ENCODE data around the gene THSD7B. TPM values are rescaled to one million over a fixed set of nuclear protein-coding genes. Genes with fewer than 3 reads are reported as not detected.
"Not testable (repeated sequence)": the region's sequence is repeated elsewhere in the genome, so short reads cannot be mapped to it uniquely, and the experiment has no call there.

Gene THSD7B
- total and polyA plus RNA-seq, 2 experiments from 2014 or later: not detected

DNA sequence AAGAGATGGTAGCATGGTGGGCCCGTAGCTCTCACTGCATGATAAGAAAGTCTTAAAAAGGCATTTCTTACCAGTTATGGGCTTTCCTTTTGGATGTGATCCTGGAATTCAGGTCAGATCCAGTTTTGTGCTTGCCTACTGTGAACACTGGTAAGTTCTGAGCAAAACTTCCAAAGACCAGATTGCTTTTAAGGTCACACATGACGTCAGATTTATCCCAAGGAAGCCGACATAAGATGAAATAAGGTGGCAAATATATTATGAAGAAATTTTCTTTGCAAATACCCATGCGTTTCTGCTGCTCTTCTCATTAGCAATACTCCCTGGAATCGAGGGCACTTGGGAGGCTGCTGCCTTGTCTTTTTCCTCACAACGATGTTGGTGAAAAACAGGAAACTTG lies 782.5 kb downstream of the THSD7B start:
- TF ChIP-seq, protein P1, sequence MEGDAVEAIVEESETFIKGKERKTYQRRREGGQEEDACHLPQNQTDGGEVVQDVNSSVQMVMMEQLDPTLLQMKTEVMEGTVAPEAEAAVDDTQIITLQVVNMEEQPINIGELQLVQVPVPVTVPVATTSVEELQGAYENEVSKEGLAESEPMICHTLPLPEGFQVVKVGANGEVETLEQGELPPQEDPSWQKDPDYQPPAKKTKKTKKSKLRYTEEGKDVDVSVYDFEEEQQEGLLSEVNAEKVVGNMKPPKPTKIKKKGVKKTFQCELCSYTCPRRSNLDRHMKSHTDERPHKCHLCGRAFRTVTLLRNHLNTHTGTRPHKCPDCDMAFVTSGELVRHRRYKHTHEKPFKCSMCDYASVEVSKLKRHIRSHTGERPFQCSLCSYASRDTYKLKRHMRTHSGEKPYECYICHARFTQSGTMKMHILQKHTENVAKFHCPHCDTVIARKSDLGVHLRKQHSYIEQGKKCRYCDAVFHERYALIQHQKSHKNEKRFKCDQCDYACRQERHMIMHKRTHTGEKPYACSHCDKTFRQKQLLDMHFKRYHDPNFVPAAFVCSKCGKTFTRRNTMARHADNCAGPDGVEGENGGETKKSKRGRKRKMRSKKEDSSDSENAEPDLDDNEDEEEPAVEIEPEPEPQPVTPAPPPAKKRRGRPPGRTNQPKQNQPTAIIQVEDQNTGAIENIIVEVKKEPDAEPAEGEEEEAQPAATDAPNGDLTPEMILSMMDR (IDR thresholded peaks at IDR 0.05; ENCODE audit: low read depth, low read length): no peak

DNA sequence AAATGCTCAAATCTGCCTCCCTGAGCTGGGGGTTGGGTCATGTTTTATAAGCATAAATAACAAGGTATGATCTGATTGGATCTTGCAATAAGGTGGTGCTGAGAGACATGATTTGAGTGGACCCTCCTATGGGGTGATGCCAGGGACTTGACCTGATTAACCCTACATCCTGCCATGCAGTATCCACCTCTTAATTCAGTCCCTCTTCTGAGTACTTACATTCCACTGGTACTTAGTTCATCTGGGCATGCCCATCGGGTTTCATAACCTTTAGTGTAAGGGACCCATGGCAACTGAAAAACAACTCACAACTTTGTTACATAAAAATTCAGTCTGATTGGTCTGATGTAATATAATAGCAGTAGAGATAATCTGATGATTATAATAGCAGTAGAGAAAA lies 801.0 kb downstream of the THSD7B start:
- no peaks in the 10 kb centered on the region for H3K9me3 ChIP-seq (ENCODE audit: low read depth)
- no peaks in the 10 kb centered on the region for H3K27me3 ChIP-seq
- H3K36me3 ChIP-seq: no peaks in the 10 kb centered on the region
- H3K4me1 ChIP-seq (ENCODE audit: low read depth): no peaks in the 10 kb centered on the region
- H3K4me3 ChIP-seq: no peak overlapping the region
- H3K27ac ChIP-seq: no peak overlapping the region
- DNase-seq (ENCODE audit: low read depth in 1 of 2, low spot score in 1 of 2): no peak
- TF ChIP-seq, protein P1 (IDR thresholded peaks at IDR 0.05; ENCODE audit: low read depth, low read length): no peak

More for the DNA sequence above, 782.5 kb downstream of the THSD7B start:
- DNase-seq (ENCODE audit: low read depth in 1 of 2, low spot score in 1 of 2): no peak
- H3K4me1 ChIP-seq (ENCODE audit: low read depth): no peaks in the 10 kb centered on the region
- no peaks in the 10 kb centered on the region for H3K27me3 ChIP-seq
- H3K4me3 ChIP-seq: no peak overlapping the region
- H3K27ac ChIP-seq: no peak overlapping the region
- no peaks in the 10 kb centered on the region for H3K9me3 ChIP-seq (ENCODE audit: low read depth)
- H3K36me3 ChIP-seq: no peaks in the 10 kb centered on the region

DNA sequence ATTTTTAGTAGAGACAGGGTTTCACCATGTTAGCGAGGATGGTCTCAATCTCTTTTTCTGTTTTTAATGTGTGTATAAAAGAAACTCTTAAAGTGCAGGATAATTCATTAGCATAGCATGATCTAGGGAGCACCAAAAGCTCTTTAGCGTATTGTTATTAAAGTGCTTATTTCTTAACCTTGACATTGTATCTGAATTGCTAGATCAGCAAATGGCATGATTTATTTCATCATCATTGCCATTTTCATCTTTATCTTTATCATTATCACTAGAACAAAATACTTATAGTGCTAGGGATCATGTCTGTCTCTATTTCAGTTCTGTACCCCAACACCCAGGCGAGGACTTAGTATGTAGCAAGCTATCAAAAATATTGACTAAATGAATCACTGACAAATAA lies 805.1 kb downstream of the THSD7B start:
- Histone ChIP-seq H3K27ac (no peak overlapping the region), H3K36me3 (no peaks in the 10 kb centered on the region), H3K9me3 (ENCODE audit: low read depth) (no peaks in the 10 kb centered on the region), H3K27me3 (no peaks in the 10 kb centered on the region), H3K4me3 (no peak overlapping the region), H3K4me1 (ENCODE audit: low read depth) (no peaks in the 10 kb centered on the region)
- no peak for DNase-seq (ENCODE audit: low read depth in 1 of 2, low spot score in 1 of 2)
- TF ChIP-seq, protein P1 (IDR thresholded peaks at IDR 0.05; ENCODE audit: low read depth, low read length): no peak

DNA sequence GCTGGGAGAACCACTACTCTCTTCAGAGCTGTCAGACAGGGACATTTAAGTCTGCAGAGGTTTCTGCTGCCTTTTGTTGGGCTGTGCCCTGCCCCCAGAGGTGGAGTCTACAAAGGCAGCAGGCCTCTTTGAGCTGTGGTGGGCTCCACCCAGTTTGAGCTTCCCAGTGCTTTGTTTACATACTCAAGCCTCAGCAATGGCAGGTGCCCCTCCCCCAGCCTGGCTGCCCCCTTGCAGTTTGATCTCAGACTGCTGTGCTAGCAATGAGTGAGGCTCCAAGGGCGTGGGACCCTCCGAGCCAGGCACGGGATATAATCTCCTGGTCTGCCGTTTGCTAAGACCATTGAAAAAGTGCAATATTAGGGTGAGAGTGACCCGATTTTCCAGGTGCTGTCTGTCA lies 822.5 kb downstream of the THSD7B start:
- H3K4me1 ChIP-seq (ENCODE audit: low read depth); H3K27ac ChIP-seq; DNase-seq (ENCODE audit: low read depth in 1 of 2, low spot score in 1 of 2); H3K9me3 ChIP-seq (ENCODE audit: low read depth); H3K4me3 ChIP-seq; H3K27me3 ChIP-seq; H3K36me3 ChIP-seq: not testable (repeated sequence)

DNA sequence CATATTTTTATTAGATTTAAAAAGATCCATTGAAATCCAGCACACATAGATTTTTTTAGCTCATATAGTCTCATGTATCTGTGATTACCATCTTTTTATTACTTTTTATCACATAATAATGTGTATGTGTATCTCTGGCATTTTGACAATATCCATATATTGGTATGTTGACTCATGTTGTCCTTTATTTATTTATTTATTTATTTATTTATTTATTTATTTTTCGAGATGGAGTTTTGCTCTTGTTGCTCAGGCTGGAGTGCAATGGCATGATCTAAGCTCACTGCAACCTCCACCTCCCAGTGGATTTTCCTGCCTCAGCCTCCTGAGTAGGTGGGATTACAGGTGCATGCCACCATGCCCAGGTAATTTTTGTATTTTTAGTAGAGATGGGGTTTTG lies 823.2 kb downstream of the THSD7B start:
- not testable (repeated sequence) for H3K27me3 ChIP-seq; H3K27ac ChIP-seq; H3K36me3 ChIP-seq; H3K4me1 ChIP-seq (ENCODE audit: low read depth); DNase-seq (ENCODE audit: low read depth in 1 of 2, low spot score in 1 of 2); H3K4me3 ChIP-seq; H3K9me3 ChIP-seq (ENCODE audit: low read depth)

DNA sequence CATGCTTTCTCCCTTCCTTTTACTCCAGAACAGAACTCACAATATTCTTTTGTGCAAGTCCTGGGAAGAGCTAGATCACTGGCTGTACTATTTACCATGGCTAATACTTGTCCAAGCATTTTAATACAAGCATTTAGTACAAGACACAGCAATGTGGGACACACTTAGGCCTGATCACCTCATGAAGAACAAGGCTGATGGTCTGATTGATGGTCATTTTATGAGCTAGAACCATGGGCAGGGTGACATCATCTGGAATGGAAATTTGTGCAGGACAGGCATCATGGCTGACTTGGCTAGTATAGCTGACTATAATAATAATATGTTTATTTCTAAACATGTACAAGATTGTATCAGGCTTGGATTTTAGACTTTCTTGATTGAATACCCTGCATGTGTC lies 824.8 kb downstream of the THSD7B start:
- Histone ChIP-seq H3K4me3 (no peak overlapping the region), H3K27me3 (no peaks in the 10 kb centered on the region), H3K27ac (no peak overlapping the region), H3K9me3 (ENCODE audit: low read depth) (no peaks in the 10 kb centered on the region), H3K4me1 (ENCODE audit: low read depth) (no peaks in the 10 kb centered on the region), H3K36me3 (no peaks in the 10 kb centered on the region)
- TF ChIP-seq, protein P1 (IDR thresholded peaks at IDR 0.05; ENCODE audit: low read depth, low read length): no peak
- DNase-seq (ENCODE audit: low read depth in 1 of 2, low spot score in 1 of 2): no peak

DNA sequence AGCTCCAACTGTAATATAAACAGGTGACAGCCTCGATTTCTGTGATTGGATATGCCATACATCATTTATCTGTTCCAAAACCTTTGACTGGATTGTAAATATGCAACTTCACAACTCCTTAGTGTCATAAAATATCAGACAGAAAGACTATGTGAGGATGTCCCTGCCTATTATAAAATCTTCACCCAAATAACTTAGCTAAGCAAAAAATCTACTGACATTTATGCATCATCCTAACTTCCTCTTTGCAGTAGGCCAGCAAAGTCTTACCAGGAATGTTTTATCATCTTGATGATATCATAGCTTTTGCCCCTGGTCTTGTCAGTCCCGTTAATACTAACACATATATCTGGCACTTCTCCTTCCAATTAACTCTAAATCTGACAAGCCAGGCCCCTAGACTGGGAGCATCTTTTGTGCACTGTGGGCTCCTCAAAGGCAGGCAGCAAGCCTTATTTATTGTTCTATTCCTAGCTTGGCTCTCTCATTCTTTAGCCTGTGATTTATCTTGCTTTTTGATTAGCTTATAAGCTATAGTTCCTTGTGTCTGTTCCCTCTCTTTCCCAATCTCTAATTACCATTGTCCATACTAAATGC lies 842.5 kb downstream of the THSD7B start:
- no peaks in the 10 kb centered on the region for H3K9me3 ChIP-seq (ENCODE audit: low read depth)
- H3K4me1 ChIP-seq (ENCODE audit: low read depth): no peaks in the 10 kb centered on the region
- TF ChIP-seq, protein P1 (IDR thresholded peaks at IDR 0.05; ENCODE audit: low read depth, low read length): no peak
- H3K36me3 ChIP-seq: no peaks in the 10 kb centered on the region
- H3K27me3 ChIP-seq: no peaks in the 10 kb centered on the region
- H3K27ac ChIP-seq: no peak overlapping the region
- no peak overlapping the region for H3K4me3 ChIP-seq
- no peak for DNase-seq (ENCODE audit: low read depth in 1 of 2, low spot score in 1 of 2)
